Stimulated activated CD8-positive, alpha-beta memory T cell treated with anti-CD3 and anti-CD28 coated beads, Interleukin-7, amount 100 ng/mL, for 4 hours (primary cell): Measurements from ENCODE around the gene PPP2R3A.
"Not testable (repeated sequence)": the region's sequence is repeated elsewhere in the genome, so short reads cannot be mapped to it uniquely, and the experiment has no call there.

Experiments
- DNase-seq, 2 donors: peaks; one replicate each; pipeline ENCODE4 v3.0.0-alpha.2; 2020; ENCODE audit warnings: low read depth in 2 of 2

The PPP2R3A gene

DNA sequence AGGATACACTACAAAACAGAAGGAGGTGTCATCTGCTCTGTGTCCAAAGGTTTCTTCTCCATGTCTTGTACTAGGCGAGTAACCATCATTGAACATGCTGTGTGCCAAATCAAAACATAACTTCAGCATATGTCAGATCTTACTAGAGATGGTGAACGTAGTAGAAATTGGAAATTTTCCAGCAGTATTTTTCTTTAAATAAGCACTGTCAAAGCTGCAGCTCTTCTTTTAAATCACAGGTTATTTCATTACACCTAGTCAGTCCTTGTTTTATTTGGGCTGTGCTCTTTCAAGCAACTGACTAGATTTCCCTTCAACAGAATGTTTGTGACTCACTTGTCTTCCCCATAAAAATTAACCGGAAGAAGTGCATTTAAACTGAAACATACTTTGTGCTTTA, 184.1 kb downstream of the PPP2R3A start:
- no peak for DNase-seq

DNA sequence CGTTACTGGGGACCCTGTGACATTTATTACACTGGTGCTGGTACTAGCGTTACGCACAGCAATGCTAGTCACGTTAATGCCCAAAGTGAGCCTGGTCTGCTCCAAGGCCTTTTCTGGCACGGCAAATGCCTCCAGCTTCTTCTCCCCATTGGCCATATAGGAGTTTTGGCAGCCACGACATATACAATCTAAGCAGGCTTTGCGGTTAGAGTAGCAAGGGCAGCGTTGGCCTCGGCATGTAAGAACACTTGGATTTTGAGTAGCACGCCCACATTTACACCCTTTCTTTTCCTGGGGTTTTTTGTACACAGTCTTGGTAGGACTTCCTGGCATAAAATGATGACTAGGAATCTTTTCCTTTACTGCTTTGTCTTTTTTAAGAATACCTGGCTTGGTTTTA, 185.7 kb downstream of the PPP2R3A start:
- no peak for DNase-seq

DNA sequence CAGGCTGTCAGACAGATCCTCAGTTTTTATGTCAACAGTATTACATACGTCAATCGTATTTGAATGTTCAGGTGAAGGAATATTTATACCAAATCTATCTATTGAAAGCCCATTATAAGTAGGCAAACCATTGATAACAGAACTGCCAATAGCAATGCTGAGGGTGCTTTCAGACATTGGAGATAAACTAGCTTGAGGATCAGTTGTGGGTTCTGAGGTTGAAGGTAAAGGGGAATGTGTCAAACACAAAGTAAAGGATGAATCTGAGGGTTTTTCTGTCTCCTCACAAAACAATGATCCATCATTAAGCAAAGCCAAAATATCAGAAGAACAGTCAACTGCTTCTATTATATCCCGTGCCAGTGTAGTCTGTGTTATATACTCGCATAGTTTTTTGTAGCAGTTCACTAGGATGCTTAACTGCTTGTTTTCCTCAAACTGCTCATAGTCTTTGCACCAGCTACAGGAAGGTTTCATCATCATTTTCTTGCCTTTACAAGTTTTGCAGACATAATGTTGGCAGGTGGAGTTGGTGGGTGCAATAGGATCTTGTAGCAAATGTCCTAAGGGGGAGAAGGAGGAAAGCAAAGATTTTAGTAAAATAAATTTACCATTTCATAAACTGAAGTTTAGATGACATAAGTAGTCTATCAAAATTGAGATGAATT, 186.8 kb downstream of the PPP2R3A start:
- DNase-seq: no peak

DNA sequence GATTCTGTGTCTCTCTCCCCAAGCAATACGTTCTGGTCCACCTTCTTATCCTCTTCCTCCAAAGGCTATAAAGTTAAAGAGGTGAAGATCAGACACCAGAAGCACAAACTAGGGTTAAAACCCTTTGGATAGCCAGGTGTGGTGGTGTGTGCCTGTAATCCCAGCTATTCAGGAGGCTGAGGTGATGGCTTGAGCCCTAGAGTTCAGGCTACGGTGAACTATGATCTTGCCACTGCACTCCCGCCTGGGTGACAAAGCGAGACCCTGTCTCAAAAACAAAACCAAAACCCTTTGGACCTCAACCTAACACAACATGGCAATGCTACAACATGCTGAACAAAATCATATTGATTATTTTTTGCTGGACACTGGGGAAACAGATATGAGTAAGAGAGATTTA, 187.4 kb downstream of the PPP2R3A start:
- DNase-seq: no peak

DNA sequence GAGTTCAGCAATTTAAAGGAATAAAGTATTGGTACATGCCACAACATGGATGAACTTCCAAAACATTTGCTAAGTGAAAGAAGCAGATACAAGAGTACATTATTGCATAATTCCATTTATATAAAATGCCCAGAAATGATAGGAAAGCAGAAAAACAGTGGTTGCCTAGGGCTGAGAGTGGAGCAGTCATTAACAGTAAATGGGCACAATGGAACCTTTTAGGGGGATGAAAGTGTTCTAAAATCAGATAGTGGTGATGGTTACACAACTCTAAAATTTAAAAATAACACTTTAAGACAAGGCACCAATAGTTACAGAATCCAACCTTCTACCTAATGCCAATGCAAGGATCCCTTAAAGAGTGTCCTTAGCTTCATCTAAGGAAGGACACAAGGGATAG, 196.0 kb downstream of the PPP2R3A start:
- no peak for DNase-seq

DNA sequence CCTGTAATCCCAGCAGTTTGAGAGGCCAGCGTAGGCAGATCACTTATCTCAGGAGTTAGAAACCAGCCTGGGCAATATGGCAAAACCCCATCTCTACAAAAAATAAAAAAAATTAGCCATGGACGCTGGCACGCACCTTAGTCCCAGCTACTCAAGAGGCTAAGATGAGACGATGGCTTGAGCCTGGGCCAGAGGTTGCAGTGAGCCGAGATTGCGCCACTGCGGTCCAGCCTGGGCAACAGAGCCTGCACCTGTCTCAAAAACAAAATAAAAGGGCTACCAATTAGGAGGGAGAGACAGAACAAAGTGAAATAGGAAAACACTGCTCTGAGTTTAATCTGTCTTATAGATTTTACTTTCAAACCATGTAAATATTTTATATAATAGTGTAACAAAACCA, 196.8 kb downstream of the PPP2R3A start:
- DNase-seq: no peak

- not testable (repeated sequence) for DNase-seq
Observed at GRCh38 chr3:136163607-136164006, 198.1 kb downstream of the PPP2R3A start.

GRCh38 chr3:136166507-136166906, 201.0 kb downstream of the PPP2R3A start:
- no peak for DNase-seq

DNA sequence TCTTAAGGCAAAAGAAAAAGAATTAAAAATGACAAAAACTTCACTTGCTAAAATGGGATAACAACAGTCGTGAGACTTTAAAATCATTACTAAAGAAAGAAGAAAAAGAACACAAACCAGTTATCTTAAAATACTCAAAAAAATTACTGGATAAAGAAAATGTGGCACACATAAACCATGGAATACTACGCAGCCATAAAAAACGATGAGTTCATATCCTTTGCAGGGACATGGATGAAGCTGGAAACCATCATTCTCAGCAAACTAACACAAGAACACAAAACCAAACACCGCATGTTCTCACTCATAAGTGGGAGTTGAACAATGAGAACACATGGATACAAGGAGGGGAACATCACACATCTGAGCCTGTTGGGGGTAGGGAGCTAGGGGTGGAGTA, 202.7 kb downstream of the PPP2R3A start:
- DNase-seq: not testable (repeated sequence)

DNA sequence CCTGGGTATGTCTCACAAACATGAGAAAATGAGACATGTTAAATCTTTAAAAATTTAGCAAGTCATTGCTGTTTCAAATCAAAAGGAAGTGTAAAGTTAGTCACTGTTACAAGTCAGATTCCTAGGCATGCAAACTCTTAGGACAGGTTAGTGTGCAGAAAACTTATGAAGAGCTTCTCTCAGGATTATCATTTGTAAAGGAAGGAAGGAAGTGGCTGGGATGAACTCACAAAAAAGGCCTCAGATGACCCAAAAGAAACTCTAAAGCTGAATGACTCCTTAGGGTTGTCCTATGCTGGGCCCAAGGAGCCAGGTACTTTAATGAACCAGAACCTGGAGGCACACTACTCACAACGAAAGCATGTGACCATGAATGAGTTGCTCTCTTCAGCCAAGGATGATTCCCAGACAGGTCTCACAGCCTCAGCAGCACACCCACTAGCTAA, 205.6 kb downstream of the PPP2R3A start:
- no peak for DNase-seq

- no peak for DNase-seq
Observed at GRCh38 chr3:136173939-136174490, 208.5 kb downstream of the PPP2R3A start.

GRCh38 chr3:136177876-136178275, 212.3 kb downstream of the PPP2R3A start:
- DNase-seq: no peak

DNA sequence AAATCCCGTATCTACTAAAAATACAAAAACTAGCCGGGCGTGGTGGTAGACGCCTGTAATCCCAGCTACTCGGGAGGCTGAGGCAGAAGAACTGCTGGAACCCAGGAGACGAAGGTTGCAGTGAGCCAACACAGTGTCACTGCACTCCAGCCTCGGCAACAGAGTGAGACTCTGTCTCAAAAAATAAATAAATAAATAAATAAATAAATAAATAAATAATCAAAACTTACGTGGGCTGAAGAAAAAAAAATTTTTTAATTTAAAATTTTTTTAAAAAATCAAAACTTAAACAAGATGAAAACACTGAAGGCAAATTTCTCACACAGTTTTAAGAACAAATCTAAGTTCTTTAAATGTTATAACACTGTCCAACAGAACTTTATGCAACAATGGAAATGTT, 216.2 kb downstream of the PPP2R3A start:
- no peak for DNase-seq

- no peak for DNase-seq
Observed at GRCh38 chr3:136184703-136185102, 219.2 kb downstream of the PPP2R3A start.

GRCh38 chr3:136186344-136186743, 220.8 kb downstream of the PPP2R3A start:
- no peak for DNase-seq

- DNase-seq: no peak
Observed at GRCh38 chr3:136186846-136187245, 221.3 kb downstream of the PPP2R3A start.

- no peak for DNase-seq
Observed at GRCh38 chr3:136187868-136188267, 222.3 kb downstream of the PPP2R3A start.

- DNase-seq: no peak
Observed at GRCh38 chr3:136189043-136189442, 223.5 kb downstream of the PPP2R3A start.

- DNase-seq: no peak
Observed at GRCh38 chr3:136189859-136190617, 224.5 kb downstream of the PPP2R3A start.

DNA sequence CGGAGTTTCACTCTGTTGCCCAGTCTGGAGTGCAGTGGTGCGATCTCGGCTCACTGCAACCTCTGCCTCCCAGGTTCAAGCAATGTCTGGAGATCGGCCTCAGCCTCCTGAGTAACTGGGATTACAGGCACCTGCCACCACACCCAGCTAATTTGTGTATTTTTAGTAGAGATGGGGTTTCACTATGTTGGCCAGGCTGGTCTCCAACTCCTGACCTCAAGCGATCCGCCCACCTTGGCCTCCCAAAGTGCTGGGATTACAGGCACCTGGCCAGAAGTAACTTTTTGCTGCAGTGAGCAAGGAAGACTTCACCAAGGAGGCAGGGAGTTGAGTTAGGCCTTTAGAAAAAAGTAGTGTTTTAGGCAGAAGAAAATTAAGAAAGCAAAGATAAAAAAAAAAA, 226.7 kb downstream of the PPP2R3A start:
- DNase-seq: not testable (repeated sequence)

- no peak for DNase-seq
Observed at GRCh38 chr3:136192831-136193230, 227.3 kb downstream of the PPP2R3A start.

DNA sequence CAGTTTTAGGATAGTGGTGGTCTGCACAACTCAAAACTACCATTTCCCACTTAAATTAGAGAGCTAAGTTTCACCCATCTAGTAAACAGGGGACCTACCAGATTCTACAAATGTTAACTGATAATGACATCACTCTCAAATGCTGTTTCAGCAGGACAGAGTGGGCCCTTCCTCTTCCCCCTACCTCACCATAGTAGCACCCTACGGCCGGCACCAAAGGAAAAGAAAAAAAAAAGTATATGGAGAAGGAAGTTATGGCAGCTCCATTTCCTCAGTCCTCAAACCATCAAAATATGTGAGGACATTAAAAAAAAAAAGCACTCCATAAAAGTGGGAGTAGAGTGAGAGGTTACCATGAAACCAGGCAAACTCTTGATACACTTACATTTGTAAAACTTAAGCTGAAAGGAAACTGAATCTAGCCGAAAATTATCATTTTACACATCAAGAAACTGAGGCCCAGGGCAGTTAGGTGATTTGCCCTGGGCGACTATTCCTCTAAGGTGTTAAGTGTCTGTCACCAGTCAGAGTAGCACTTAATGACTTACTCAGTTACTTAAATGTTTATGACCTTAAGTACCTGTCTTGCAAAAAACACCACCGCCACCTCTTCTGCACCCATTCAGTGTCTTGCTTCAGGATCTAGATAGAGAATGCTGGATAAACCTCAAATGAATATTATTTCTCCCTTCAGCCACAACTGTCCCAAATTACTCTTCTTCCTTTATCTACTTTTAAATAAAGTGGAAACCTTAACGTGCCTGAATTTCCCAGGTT, 227.9 kb downstream of the PPP2R3A start:
- DNase-seq: no peak
